Activated CD8-positive, alpha-beta memory T cell treated with anti-CD3 and anti-CD28 coated beads, Interleukin-2, amount 50 U/mL, for 24 hours (primary cell): ENCODE measurements around the gene BMI1.

ENCODE experiments used
- DNase-seq: peaks from one replicate; pipeline ENCODE4 v3.0.0-alpha.2; 2020; ENCODE audit errors: extremely low read depth

BMI1 gene

DNA sequence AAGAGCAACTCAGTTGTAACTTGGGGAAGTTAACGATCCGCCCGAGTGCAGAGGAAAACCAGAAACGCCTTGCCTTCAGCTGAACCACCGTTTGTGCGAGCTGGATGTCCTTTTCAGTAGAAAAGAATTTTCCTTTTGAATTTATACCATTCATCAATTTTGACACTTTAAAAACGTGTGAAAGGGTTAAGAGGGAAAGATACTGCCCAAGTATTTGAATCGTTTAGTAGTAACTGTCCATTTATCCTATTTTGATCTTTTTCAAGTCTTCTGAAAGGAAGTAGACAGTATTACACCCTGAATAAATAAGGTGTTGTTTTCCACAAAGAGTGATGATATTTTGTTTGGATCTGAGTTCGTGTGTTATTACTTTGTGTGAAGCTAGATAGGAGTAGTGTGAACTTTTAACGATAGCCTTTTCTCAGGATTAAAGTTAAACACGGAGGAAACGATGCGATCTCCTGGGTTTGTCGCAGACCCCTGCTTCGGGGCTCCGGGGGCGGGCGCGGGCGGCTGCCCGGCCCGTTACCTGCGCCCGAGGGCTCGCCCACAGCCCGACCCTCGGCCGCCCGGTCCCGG is 830 bp upstream of the BMI1 start:
- DNase-seq = no peak

GRCh38 chr10:22321156-22321923 is 441 bp downstream of the BMI1 start:
- DNase-seq = no peak

DNA sequence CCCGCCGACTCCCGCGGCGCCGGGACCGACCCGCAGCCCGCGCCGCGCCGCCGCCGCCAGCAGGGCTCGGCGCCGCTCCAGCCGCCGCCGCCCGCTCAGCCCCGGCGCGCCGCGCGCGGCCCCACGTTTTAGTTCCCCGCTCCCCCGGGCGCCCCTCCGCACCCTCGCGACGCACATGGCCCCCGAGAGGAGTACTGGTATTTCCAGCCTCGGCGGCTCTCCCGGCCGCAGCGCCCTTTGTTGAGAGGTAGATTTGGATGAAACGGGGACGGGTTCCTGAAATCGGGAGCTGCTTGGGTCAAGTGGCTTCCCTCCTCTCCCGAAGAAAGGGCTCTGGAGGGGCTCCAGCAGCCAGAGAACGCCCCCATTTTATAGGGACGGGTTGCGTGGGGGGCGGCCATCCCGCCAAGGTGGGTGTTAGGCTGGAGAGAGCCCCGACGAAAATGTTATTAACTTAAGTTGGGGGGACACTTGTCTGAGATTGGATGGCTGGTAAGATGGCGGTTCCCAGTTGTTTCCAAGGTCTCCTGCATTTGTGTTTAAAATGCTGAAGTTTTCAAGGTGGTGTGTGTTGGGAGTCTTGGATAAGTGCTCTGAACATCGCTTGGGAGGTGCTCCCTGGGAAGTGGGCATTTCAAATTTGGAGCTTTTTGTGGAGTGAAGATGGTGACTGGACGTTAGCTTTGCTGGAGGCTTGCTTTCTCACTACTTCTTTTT is 1.2 kb downstream of the BMI1 start:
- no peak for DNase-seq

GRCh38 chr10:22322641-22323160 is 1.8 kb downstream of the BMI1 start:
- no peak for DNase-seq

DNA sequence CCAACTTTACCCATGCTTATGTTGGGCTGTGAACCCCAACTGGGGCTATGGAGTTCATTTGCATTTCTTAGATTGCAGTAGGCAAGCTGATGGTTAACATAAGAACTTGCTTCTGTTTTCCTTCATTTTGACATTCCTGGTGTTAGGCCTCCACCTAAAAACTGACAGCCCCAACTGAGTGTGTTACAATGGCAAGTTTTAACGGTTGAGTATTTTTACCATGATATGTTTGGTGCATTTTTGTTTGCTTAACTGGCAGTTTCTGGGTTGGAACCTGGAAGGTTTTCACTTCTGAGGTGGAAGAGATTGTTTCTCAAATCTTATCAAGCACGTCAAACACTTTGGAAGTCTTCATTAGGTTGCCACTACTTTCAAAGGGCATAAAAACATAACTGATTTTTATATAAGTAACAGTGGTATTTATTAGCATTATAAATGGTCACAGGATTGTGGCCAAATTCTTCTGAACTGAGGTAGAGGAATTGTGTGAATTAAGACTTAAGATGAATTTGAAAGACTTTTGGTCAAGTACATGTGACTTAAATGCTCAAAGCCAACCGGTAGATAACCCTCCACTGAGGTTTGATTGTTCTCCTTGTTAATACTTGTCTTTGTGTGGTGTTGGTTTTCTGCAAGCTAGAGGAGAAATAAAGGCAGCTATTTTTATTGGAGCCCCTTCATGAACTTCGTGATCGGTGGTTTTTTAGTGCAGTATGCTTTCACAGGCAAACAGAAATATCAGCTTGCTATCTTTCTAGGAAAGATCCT is 2.8 kb downstream of the BMI1 start:
- DNase-seq = no peak

- no peak for DNase-seq
Measured at GRCh38 chr10:22324413-22324812, 3.5 kb downstream of the BMI1 start.

GRCh38 chr10:22324893-22325271 is 4.0 kb downstream of the BMI1 start:
- DNase-seq = no peak

DNA sequence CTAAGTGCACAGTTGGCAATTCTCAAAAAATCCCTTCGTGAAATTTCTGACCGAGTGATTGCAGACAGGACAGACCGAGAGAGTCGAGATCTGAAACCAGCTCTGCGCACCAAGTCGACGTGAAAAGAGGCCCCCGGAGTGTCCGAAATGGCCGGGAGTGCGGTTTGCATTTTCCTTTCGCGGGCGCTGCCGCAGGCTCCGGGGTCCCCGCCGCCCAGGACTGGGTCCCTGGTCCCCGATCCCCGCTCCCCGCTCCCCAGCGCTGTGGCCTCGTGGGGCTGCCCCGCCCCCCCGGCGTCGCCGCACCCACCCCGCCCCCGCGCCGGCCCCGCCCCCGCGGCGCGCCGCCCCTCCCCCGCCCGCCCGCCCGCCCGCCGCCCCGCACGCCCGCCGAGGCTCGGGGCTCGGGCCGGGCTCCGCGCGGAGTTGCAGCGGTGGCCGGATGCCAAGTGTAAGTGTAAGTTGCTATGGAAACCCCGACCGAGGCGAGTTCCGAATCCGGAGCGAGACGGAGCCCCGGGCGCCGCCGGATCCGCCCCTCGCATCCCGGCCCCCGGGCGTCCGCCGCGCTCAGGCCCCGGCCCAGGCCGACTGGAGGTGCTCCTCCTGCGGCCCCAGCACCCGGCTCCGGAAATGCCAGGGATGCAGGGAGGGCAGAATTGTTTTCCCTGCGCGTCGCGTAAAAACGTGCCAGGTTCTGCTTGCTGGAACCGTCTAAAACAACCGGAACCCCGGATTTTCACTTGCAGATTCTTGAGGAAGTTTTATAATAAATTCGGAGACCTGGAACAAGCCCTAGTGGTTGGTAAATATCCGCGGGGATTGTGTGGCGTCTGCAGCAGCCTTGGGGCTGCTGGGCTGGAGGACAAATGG is 4.6 kb downstream of the BMI1 start:
- DNase-seq = no peak

DNA sequence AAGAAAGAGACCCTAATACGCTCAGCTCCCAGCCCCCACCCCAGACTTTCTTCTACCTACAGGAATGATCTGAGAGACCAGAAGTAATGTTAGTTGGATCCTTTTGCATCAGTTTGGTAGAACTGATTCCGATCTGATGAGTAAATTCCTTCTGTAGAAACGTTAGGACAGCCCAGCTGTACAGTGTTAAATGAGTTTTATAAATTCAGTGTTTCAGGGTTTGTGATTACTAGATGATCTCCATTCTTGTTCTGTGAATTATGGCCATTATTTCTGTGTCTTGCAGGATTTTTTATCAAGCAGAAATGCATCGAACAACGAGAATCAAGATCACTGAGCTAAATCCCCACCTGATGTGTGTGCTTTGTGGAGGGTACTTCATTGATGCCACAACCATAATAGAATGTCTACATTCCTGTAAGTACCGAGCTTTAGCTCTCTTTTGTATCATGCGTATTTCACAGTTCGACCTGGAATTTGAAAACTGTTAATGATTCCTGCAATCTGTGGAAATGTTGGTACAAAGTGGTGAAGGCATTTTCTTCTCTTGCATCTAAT is 5.3 kb downstream of the BMI1 start:
- DNase-seq = no peak

DNA sequence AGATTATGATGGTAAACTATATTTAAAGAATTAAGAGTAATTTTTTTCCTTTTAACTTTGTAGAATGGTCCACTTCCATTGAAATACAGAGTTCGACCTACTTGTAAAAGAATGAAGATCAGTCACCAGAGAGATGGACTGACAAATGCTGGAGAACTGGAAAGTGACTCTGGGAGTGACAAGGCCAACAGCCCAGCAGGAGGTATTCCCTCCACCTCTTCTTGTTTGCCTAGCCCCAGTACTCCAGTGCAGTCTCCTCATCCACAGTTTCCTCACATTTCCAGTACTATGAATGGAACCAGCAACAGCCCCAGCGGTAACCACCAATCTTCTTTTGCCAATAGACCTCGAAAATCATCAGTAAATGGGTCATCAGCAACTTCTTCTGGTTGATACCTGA is 8.3 kb downstream of the BMI1 start:
- no peak for DNase-seq

GRCh38 chr10:22332116-22332692 is 11.3 kb downstream of the BMI1 start:
- DNase-seq = no peak

- DNase-seq = no peak
Measured at GRCh38 chr10:22333167-22333974, 12.5 kb downstream of the BMI1 start.

- DNase-seq = no peak
Measured at GRCh38 chr10:22333975-22334282, 13.0 kb downstream of the BMI1 start.

DNA sequence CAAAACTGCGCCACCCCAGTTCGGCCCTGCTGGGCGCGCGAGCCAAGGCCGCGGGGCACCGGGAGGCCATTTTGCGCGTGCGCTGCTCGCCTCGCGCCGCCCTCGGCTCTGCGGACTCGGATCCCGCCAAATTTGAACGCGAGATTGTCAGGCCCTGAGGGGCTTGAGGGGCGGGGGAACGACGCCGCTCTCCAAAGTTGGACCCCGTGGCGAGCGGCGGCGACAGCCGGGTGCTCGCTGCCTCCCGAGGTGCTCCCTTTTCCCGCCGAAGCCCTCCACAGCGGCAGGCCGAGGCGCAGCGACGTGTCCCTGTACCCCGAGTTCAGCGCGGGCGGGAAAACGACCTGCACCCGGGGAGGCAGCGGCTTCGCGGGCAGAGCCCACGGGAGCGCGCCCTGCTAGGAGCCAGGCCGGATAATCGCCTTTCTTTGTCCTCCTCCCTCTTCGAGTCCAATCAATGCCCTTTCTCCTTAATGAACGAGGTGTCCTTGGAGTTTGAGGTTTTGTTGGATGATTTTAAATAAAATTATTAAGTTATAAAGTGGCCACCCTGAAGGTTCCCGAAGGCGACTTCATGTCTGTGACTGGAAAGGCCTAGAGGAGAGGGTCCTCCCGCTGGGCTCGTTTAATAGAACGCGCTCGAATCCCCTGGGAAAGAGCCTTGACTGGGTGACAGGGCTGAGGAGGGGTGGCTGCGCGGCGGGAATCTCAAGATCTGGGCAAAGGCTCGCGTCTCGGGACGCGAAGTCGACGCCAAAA is 13.7 kb downstream of the BMI1 start:
- DNase-seq = no peak

DNA sequence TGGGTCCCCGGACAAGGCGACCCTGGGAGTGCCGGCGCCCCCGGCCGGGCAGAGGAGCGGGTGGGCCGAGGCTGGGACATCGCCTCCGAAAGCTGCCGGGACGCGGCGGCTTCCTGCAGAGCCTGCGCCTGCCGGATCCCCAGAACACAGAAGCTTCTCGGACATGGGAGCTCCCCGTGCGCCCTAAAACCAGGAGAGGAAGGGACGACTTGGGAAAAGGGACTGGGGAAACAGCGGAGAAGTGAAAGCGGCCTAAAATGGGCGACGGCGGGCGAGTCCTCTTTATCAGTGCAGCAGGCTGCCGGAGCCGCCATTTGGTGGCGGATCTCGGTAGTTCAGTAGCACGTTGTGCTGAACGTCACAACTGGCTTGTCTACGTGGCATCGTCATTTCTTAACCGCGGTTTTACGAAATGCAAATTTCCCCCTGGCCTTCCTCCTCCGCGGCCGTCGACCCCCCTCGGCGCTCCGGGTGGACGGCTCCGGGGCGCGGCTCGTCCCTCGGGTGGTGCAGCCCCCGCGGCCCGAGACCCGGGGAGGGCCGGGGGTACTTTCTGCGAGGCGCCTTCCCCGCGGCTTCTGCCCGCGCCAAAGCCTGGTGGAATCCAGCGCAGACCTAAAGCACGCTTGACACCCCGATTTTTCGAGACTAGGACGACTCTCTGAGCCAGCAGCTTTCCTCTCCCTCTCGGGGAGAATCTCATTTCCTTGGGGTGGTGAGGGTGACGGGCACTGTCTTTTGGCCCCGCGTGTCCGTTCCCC is 14.5 kb downstream of the BMI1 start:
- no peak for DNase-seq

DNA sequence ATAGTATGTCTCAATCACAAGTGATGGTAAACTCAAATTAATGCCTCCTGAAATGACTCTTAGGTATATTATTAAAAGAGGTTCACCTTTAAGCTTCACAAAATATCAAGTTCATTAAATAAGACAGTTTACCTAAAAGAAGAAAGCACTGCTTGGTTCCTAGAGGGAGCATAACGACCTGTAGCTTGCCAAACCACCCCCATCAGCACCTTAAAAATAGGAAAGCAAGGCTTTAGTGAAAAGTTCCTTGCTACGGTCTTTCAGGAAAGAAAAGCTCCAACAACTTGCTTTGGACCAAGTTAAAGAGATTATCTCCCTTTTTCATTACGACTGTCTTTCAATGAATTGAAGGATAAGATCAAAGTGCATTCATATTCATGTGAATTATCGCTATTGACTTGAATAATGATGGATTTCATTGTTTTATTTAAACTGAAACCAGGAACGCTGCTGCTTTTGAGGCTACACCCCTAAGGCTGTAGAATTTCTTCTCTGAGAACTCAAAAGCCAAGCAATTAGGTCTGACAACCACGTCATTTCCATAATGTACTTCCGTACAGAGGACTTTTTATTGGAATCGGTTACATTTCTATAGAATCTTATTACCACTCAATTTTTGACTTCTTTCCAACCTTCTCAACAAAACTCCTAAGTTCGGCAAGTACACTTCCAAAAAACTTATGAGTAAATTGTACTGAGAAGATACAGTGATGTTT is 17.4 kb downstream of the BMI1 start:
- DNase-seq = no peak

DNA sequence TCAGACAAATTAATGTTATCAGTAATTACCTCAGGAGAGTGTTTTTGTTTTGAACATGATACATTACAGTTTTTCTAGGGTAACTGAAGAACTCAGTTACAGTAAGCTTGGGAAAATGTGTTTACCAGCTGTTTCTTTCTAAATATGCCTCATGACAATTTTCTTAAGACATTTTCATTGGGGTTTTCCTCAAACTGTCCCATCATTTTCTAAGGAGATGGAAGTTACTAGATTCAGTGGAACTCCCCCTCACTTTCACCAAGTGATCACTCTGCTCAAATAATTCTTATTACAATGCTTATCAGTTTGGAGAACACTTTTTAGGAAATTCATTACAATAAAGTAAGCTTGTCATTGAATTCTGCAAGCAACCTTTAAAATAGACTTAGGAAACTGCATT is 18.0 kb downstream of the BMI1 start:
- DNase-seq = no peak
